Kidney glomerular epithelial cell (primary cell): ENCODE data around the gene SRRD.
"Not testable (repeated sequence)": the region's sequence is repeated elsewhere in the genome, so short reads cannot be mapped to it uniquely, and the experiment has no call there.

ENCODE experiments used
- DNase-seq: peaks from one replicate; lab custom pipeline; 2025; lab: John Stamatoyannopoulos, UW

SRRD gene

DNA sequence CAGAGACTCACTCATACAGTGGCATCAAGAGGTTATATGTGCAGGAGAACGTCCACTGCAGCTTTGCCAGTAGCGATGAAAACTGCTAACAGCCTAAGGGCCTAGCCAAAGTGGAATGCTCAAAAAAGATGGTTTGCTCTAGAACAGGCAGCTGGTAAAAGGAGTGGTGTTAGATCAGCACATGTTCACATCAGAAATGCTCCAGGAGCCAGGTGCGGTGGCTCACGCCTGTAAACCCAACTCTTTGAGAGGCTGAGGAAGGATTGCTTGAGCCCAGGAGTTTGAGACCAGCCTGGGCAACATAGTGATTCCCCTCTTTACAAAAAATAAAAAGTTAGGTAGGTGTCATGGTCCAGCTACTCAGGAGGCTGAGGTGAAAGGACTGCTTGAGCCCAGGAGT, 38.9 kb downstream of the SRRD start:
- DNase-seq, result no peak

DNA sequence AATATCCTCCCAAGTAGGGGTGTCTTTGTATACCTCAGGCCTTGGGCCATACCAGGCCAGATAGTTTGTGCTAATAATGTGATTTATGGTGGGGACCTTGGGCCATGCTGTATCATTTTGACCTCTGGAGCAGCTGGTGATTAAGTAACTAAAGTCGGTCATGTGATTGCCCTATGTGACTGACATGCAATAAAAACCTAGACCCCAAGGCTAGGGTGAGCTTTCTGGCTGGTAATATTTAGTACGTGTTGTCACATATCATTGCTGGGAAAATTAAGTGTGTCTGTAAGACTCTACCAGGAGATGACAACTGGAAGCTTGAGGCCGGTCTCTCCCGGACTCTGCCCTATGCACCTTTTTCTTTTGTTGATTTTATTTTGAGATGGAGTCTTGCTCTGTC, 41.2 kb downstream of the SRRD start:
- no peak for DNase-seq

DNA sequence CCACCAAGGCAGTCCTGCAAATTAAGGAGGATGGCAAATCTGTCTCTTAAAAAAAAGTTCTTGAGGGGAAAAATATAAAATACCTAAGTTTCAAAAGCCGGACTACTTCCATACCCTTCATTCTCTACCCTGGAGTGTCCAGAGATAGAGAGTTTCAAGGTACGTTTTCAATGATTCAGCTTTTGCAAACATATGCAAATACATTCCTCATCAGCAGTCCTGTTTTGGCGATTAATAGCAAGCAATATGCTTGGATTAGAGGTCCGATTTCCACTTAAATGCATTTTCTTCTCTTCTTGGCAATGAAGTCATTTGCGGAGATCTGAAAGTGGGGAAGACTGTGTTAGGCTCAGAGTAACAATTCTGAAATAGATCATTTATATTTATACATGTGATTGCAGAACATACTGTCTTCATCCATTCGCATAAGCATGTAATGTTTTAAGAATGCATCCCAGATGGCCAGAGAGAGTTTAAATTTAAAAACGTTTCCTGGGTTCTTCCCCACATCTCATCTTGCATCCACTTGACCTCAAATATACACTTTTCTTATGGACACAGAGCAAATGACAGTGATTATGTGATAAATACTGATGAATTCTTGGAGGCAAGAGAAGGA, 42.4 kb downstream of the SRRD start:
- DNase-seq, result no peak

DNA sequence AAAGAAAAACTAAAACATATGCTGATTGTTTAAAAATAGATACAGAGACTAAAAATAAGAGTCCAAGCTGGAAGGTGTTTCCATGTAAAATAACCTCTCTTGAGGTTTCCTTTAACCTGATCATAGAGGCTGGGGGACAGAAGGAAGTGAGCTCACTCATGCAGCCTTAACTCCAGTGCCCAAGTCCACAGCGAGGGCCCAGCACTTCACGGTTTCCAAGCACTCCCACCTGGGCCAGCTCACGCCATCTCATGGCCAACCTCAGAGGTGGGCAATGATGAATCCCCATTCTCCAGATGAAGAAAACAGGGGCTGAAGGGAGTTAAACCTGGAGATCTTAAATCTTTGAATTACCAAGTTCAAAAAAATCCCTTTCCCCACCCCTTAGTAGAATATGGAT, 43.5 kb downstream of the SRRD start:
- no peak for DNase-seq

DNA sequence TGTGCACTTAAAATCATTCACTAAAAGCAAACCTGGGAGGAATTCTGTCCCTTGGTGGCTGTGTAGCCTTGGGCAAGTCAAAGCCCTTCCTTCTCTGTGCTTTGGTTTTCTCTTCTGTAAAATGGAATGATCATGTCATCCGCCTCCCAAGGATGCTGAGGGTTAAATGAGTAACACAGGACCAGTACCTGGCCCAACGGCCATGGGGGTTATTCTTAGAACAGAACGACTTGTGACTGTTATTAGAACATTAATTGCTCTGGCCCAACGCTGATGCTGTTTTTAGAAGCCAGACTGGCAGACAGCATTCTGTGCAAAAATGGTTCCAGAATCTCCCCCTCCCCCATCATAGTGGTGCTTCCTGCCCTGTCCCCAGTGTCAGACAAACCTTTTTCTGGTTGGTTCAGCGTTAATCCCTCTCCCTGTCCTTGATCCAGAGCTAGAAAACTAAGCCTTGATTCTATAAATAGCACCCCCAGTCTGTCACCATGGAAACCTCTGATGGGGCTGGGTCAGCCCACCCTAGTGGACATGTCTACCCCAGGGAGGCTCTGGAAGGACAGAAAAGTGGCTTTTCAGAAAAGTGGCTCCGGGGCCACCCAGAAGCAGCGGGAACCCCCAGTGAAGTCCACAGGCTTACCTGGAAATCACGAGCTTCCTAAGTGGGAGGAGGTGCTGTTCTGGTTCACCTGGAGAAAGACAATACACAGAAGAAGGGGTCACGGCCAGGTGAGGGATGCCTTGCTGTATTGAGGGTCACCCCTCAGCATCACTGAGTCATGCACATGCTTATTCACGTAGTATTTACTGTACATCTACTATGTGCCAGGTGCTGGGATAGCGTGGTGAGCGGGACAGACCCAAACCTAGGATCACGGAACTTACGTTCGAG, 44.1 kb downstream of the SRRD start:
- no peak for DNase-seq

DNA sequence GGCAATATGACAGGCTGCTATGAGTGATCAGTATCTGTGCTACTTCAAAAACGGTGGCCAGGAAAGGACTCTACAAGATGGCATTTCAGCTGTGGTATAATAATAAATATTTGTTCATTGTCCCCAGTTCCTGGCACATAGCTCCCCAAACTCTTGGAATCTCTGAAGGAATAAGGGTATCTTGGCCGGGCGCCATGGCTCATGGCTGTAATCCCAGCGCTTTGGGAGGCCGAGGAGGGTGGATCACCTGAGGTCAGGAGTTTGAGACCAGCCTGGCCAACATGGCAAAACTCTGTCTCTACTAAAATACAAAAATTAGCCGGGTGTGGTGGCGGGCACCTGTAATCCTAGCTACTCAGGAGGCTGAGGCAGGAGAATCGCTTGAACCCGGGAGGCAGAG, 44.8 kb downstream of the SRRD start:
- DNase-seq, result not testable (repeated sequence)

DNA sequence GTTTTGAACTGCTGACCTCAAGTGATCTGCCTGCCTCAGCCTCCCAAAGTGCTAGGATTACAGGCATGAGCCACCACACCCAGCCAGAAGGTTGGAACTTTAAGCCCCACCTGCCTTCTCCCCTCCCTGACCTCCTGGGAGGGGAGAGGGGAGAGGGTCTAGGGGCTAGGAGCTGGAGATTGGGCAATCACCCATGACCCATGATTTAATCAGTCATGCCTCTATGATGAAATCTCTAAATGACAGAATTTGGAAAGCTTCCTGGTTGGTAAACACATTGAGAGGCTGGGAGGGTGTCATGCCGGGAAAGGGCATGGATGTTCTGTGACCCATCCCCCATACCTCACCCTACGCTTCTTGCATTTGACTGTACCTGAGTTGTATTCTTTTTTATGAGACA, 45.7 kb downstream of the SRRD start:
- DNase-seq, result no peak

DNA sequence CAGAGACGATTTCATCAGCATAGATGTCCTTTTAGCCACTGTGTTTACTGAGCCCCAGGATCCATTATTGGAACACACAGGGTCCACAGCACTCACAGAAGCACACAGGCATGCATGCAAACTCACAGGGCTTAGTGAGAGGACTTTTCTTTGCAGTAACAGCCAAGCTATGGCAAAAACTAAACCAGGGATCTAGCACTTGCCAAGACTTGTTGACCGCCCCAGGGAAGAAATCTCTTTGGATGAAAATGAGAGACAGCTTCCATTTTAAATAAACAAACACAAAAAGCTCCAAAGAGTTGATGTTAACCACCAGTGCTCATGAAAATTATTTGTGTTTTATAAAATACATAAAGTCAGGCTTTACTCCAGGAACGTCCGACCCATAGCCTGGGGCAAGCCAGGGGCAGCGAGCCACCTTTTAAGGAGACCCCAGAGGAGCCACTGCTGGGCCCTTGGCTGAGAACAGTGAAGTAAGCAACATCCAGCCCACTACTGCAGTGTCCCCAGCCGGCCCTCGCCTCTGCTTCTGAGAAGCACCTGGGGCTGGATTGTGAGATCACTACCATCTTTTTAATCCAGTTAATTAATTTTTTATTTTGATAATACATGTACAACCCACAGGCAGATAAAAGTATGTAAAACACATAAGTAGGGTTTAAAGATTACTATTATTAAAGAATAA, 50.6 kb downstream of the SRRD start:
- DNase-seq, result no peak

DNA sequence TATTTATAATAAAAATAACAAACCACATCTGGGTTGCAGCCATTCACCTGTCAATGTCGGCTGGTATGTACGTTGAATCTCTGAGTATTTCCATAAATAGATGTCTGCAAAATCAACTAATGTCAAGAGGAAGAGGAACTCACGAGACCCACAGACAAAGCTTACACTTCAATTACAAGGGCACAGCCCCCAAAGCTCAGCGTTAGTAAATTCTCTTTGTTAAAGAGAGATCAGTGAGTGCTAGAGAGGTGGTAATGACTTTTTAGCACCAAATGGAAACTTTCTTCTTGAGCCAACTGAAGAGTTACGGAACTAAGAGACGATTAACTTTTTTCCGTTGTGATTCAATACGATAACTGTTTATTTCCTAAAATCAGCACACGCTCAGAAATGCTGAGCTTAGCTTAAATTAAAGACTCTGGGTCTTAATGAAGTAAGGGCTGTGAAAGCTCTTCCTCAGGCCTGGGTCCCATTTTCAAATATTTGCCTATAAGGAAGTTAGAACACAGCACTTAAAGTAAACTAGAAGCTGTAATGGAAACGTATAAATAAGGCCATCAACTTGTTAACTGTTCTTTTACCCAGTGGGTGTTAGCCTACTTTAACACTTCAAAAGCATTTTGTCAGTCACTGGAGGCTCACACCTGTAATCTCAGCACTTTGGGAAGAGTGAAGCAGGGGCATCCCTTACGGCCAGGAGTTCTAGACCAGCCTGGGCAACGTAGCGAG, 51.4 kb downstream of the SRRD start:
- DNase-seq, result no peak

DNA sequence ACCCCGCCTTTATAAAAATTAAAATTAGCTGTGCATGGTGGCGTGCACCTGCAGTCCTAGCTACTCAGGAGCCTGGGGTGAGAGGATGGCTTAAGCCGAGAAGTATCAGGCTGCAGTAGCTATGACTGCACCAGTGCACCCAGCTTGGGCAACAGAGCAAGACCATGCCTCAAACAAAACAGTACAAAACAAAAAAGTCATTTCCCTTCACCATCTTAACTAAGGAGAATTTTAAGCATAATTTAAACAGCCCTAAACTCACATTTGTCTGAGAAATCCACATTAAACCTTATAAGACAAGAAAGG, 51.9 kb downstream of the SRRD start:
- no peak for DNase-seq

DNA sequence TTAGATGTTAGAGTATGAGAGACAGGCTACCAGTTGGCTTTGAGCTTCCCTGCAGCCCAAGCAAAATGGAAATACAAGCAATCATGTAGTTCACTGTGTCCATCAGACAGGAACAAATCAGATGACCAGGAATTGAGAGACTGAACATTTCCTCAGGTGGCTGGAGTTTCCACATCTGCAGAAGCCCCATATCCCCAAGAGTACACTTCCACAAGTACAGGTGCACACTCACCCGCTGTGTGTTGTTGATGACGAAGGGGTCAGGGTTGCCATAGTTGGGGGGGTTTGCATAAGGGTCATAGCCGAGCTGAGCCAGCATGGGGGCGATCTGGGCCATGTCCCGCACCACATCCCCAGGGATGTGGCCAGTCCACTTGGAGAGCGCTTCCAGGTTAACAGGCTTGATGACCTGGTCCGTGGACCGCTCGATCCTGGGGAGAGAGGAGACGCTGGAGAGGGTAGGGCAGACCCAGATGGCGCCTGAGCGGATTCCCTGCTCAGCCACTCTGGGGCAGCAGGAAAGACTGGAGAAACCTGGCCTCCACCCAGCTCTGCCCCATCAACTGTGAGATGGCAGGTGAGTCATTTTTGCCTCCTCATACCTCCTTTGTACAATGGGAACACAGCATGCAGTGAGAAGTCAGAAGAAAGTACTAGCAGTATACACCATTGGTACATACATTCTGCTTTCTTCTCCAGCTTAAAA, 52.5 kb downstream of the SRRD start:
- no peak for DNase-seq

DNA sequence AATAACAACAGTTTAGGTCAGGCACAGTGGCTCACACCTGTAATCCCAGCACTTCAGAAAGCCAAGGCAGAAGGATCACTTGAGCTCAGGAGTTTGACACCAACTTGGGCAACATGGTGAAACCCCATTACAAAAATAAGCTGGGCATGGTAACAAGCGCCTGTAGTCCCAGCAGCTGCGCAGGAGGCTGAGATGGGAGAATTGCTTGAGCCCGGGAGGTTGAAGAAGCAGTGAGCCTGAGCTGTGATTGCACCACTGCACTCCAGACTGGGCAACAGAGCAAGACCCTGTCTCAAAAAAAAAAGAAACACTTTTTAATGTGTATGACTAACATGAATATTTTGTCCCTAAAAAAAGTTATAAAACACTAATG, 53.1 kb downstream of the SRRD start:
- DNase-seq, result no peak

DNA sequence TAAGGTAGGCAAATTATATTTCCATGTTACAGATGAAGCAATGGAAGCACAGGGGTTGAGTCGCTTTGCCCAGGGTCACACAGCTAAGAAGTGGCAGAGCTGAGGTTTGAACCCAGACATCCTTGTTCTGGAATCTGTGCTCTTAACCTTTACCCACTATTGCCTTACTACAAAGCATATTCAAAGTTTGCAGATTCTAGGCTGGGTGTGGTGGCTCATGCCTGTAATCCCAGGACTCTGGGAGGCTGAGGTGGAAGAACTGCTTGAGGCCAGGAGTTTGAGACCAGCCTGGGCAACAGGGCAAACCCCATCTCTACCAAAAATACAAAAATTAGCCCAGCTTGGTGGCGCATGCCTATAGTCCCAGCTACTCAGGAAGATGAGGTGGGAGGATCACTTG, 56.4 kb downstream of the SRRD start:
- no peak for DNase-seq

DNA sequence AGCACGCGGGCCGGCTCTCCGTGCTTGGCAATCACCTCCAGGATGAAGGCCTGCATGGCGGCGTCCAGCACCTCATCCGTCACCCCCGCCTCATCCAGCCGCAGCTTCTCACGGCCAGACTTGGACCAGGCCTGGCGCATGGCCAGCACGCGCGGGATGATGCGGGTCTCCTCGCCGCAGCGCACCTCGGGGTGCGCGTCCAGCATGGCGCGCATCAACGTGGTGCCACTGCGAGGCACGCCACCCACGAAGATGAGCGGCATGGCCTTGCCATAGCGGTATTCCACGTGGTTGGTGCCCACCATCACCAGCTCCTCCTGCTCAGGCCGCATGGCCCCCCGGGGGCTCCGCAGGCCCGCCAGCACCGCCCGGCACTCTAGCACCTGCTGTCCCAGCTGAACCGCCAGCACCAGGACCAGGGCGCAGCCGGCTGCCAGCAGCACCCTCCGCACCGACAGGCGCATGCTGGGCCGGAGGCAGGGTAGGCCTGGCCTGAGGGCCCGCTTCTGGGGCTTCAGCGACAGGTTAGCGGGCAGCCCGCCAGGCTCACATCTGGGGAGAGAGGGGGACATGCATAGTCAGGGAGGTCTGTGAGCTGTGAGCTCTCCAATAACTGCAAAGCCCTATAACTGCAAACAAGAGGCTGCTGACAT, 57.6 kb downstream of the SRRD start:
- no peak for DNase-seq

DNA sequence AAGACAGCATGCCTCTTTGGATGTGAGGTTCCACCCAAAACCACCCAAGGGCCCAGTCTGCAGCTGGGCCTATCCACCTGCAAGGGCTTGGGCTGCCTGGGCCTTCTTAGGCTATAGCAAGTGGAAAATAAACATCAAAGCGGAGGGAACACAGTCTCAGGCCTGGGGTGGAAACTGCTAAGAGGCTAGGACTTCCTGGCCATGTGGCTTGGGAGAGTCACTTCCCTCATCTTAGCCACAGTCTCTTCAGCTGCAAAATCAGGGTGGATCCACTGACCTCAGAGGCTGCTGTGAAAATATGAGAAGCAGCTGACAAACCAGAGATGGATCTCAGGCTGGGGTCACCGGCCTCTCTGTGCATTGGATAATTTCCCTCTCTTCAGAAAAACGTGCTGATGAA, 59.2 kb downstream of the SRRD start:
- DNase-seq, result no peak
